Testis (tissue), 2 donors: ENCODE measurements around the gene MSH5.

Experiments
- POLR2A ChIP-seq: fragments of 450-650 bp; IDR thresholded peaks from one replicate; pipeline ENCODE4 v1.6.1; 2017; ENCODE audit warnings: antibody characterized with exemption, mild to moderate bottlenecking, moderate library complexity
- TF ChIP-seq, protein P1 (sequence below), 3 experiments: fragments of 450-650 bp in 2 of 3; fragments of 200-600 bp in 1 of 3; sonication (generic) in 1 of 3; IDR thresholded peaks; one replicate each; pipeline ENCODE4 v1.5.1; 2016 to 2019; ENCODE audit warnings: antibody characterized with exemption in 3 of 3, mild to moderate bottlenecking in 2 of 3, moderate library complexity in 1 of 3

DNA sequence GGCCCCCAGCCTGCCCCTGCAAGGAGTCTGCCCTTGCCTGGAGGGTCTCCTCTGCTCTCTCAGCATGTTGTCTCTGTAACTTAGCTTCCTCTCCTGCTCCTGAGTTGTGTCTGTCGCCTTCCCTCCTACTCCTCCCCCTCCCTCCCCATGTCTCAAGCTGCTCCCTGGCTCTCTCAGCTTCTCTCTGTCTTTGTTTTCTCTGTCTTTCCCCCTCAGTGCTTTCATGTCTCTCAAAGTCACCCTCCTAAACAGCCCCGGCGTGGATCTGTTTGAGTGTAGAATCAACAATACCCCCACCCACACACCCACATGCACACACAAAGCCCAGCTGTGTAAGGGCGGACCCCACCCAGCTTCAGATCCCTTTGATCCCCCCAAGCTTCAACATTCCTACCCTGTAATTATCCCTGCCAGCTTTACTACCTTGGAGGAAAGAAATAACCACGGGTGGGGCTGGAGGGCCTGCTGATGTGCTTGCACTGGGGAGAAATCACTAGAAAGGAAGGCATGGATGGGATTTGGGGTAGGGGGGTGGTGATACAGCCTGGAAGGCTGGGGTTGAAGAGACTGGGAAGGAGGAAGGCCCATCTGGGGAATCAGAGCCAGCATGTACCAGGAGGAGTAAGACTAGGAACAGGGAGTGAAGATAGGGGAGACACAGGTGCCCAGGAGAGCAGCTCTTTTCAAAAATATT is 25.7 kb upstream of the MSH5 start:
- TF ChIP-seq, protein P1, sequence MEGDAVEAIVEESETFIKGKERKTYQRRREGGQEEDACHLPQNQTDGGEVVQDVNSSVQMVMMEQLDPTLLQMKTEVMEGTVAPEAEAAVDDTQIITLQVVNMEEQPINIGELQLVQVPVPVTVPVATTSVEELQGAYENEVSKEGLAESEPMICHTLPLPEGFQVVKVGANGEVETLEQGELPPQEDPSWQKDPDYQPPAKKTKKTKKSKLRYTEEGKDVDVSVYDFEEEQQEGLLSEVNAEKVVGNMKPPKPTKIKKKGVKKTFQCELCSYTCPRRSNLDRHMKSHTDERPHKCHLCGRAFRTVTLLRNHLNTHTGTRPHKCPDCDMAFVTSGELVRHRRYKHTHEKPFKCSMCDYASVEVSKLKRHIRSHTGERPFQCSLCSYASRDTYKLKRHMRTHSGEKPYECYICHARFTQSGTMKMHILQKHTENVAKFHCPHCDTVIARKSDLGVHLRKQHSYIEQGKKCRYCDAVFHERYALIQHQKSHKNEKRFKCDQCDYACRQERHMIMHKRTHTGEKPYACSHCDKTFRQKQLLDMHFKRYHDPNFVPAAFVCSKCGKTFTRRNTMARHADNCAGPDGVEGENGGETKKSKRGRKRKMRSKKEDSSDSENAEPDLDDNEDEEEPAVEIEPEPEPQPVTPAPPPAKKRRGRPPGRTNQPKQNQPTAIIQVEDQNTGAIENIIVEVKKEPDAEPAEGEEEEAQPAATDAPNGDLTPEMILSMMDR (IDR thresholded peaks at IDR 0.05) = no peak
- TF ChIP-seq POLR2A = no peak
